Urinary bladder (tissue), 4 donors: ENCODE results near the gene OR52N4. TPM values are rescaled to one million over a fixed set of nuclear protein-coding genes. Genes with fewer than 3 reads are reported as not detected.

ENCODE experiments used
- DNase-seq: peaks from one replicate; pipeline ENCODE4 v3.0.0-alpha.2; 2015; ENCODE audit errors: extremely low spot score
- H3K27ac ChIP-seq: one replicate; pipeline ENCODE4 v1.5.1; 2013; ENCODE audit warnings: low read depth, mild to moderate bottlenecking, moderate library complexity
- H3K36me3 ChIP-seq: one replicate; pipeline ENCODE4 v1.6.1; 2013; ENCODE audit warnings: mild to moderate bottlenecking, moderate library complexity; ENCODE audit not compliant: insufficient read depth
- H3K4me1 ChIP-seq: one replicate; pipeline ENCODE4 v1.6.1; 2013; ENCODE audit warnings: mild to moderate bottlenecking, moderate library complexity; ENCODE audit not compliant: insufficient read depth
- H3K4me3 ChIP-seq: one replicate; pipeline ENCODE4 v1.5.1; 2013; ENCODE audit warnings: low read depth, low read length
- WGBS: extraction: QIAGEN DNeasy Blood & Tissue Kit; methylation state at CpG from one replicate; pipeline ENCODE4 v1.1.7; 2013; 5-methylcytosine and 5-hydroxymethylcytosine counted together
- polyA plus RNA-seq: library from polyadenylated mRNA; stranded (reverse); fragments of 200-250 nt; gene quantifications from one replicate; pipeline ENCODE4 v1.2.3, GENCODE V29; 2013
- total RNA-seq: library from RNA; depleted of rRNA; stranded (reverse); fragments of >200 nt; gene quantifications from one replicate; pipeline ENCODE4 v1.2.3, GENCODE V29; 2014
- donor health status: healthy with polysubstance abuse.
- donor health status: healthy.

Gene OR52N4
- total and polyA plus RNA-seq, 2 donors, result 0.20 TPM; not detected in 1

- no peak for DNase-seq
- H3K4me3 ChIP-seq, result no peak overlapping the region
- H3K4me1 ChIP-seq, result no peaks in the 10 kb centered on the region
- WGBS, result 81% methylated on average over 3 of the region's 3 CpGs
- no peak overlapping the region for H3K27ac ChIP-seq
- no peaks in the 10 kb centered on the region for H3K36me3 ChIP-seq
These were observed 4.2 kb upstream of the OR52N4 start for GRCh38 chr11:5749836-5750235.

- Histone ChIP-seq H3K36me3 (no peaks in the 10 kb centered on the region), H3K4me3 (no peak overlapping the region), H3K27ac (no peak overlapping the region), H3K4me1 (no peaks in the 10 kb centered on the region)
- DNase-seq, result no peak
- 43% methylated on average over 1 of the region's 1 CpG for WGBS
These were observed 13.0 kb downstream of the OR52N4 start for GRCh38 chr11:5767056-5767455.

- 48% methylated on average over 4 of the region's 4 CpGs for WGBS
These were observed 29.2 kb downstream of the OR52N4 start, which contains the start of gene OR52N5 for GRCh38 chr11:5783255-5783654. TSS of gene OR52N5 (minus strand) at chr11:5783355. CDS start at chr11:5778634, 4,721 bp downstream.

GRCh38 chr11:5791165-5791564 lies 37.1 kb downstream of the OR52N4 start, which contains the start of gene OR52N1:
TSS of gene OR52N1 (minus strand) at chr11:5791265. CDS start at chr11:5788816, 2,449 bp downstream.
- WGBS, result 76% methylated on average over 3 of the region's 3 CpGs
- H3K36me3 ChIP-seq, result no peaks in the 10 kb centered on the region
- H3K27ac ChIP-seq, result no peak within 1 kb of the TSS
- DNase-seq, result no peak
- no peak within 1 kb of the TSS for H3K4me3 ChIP-seq
- no peaks in the 10 kb centered on the region for H3K4me1 ChIP-seq

More at GRCh38 chr11:5783255-5783654, 29.2 kb downstream of the OR52N4 start, which contains the start of gene OR52N5:
- no peak within 1 kb of the TSS for H3K4me3 ChIP-seq
- no peaks in the 10 kb centered on the region for H3K36me3 ChIP-seq
- DNase-seq, result no peak
- H3K4me1 ChIP-seq, result no peaks in the 10 kb centered on the region
- H3K27ac ChIP-seq, result no peak within 1 kb of the TSS

- Histone ChIP-seq H3K36me3 (no peaks in the 10 kb centered on the region), H3K27ac (no peak overlapping the region), H3K4me1 (no peaks in the 10 kb centered on the region), H3K4me3 (no peak overlapping the region)
- 88% methylated on average over 6 of the region's 6 CpGs for WGBS
- DNase-seq, result no peak
These were observed 42.5 kb downstream of the OR52N4 start for GRCh38 chr11:5796541-5796940.

- no peaks in the 10 kb centered on the region for H3K4me1 ChIP-seq
- no peak overlapping the region for H3K4me3 ChIP-seq
- DNase-seq, result no peak
- no peaks in the 10 kb centered on the region for H3K36me3 ChIP-seq
- 92% methylated on average over 5 of the region's 5 CpGs for WGBS
- no peak overlapping the region for H3K27ac ChIP-seq
These were observed 49.9 kb downstream of the OR52N4 start for GRCh38 chr11:5803982-5804381.

Other genes with a start within 250 kb of the OR52N4 start
- 0.58 TPM for gene UBQLN3, start 244.3 kb upstream of the OR52N4 start, total RNA-seq
- gene UBQLN3, start 244.3 kb upstream of the OR52N4 start, polyA plus RNA-seq, result not detected
- 0.85 TPM for gene UBQLNL, start 237.5 kb upstream of the OR52N4 start, total RNA-seq
- 0.35 TPM for gene UBQLNL, start 237.5 kb upstream of the OR52N4 start, polyA plus RNA-seq
- gene OR52H1, start 205.7 kb upstream of the OR52N4 start, total RNA-seq, result 2.2 TPM
- gene OR52H1, start 205.7 kb upstream of the OR52N4 start, polyA plus RNA-seq, result not detected
- gene OR52B6, start 173.4 kb upstream of the OR52N4 start, total RNA-seq, result not detected
- not detected for gene OR52B6, start 173.4 kb upstream of the OR52N4 start, polyA plus RNA-seq
- 5.5 TPM for gene TRIM6, start 157.6 kb upstream of the OR52N4 start, total RNA-seq
- 4.1 TPM for gene TRIM6, start 157.6 kb upstream of the OR52N4 start, polyA plus RNA-seq
- gene TRIM34, start 129.2 kb upstream of the OR52N4 start, total RNA-seq, result 17.1 TPM
- 6.1 TPM for gene TRIM34, start 129.2 kb upstream of the OR52N4 start, polyA plus RNA-seq
- gene TRIM5, start 69.2 kb upstream of the OR52N4 start, total RNA-seq, result 39.6 TPM
- 11.1 TPM for gene TRIM5, start 69.2 kb upstream of the OR52N4 start, polyA plus RNA-seq
- gene TRIM22, start 64.5 kb upstream of the OR52N4 start, total RNA-seq, result 49.1 TPM
- gene TRIM22, start 64.5 kb upstream of the OR52N4 start, polyA plus RNA-seq, result 33.3 TPM
- 0.11 TPM for gene OR56B1, start 17.8 kb upstream of the OR52N4 start, total RNA-seq
- gene OR56B1, start 17.8 kb upstream of the OR52N4 start, polyA plus RNA-seq, result not detected
- not detected for gene OR52N5, start 29.1 kb downstream of the OR52N4 start, total RNA-seq
- gene OR52N5, start 29.1 kb downstream of the OR52N4 start, polyA plus RNA-seq, result not detected
- gene OR52N1, start 37.0 kb downstream of the OR52N4 start, total RNA-seq, result not detected
- gene OR52N1, start 37.0 kb downstream of the OR52N4 start, polyA plus RNA-seq, result not detected
- gene OR52N2, start 54.7 kb downstream of the OR52N4 start, total RNA-seq, result not detected
- not detected for gene OR52N2, start 54.7 kb downstream of the OR52N4 start, polyA plus RNA-seq
- gene OR52E6, start 87.7 kb downstream of the OR52N4 start, total RNA-seq, result not detected
- gene OR52E6, start 87.7 kb downstream of the OR52N4 start, polyA plus RNA-seq, result not detected
- gene OR52E8, start 103.4 kb downstream of the OR52N4 start, total RNA-seq, result not detected
- not detected for gene OR52E8, start 103.4 kb downstream of the OR52N4 start, polyA plus RNA-seq
- not detected for gene OR52E4, start 126.4 kb downstream of the OR52N4 start, total RNA-seq
- gene OR52E4, start 126.4 kb downstream of the OR52N4 start, polyA plus RNA-seq, result not detected
- gene OR52E5, start 139.0 kb downstream of the OR52N4 start, total RNA-seq, result not detected
- not detected for gene OR52E5, start 139.0 kb downstream of the OR52N4 start, polyA plus RNA-seq
- not detected for gene OR56A3, start 188.0 kb downstream of the OR52N4 start, total RNA-seq
- gene OR56A3, start 188.0 kb downstream of the OR52N4 start, polyA plus RNA-seq, result not detected
- not detected for gene OR56A5, start 214.3 kb downstream of the OR52N4 start, total RNA-seq
- not detected for gene OR56A5, start 214.3 kb downstream of the OR52N4 start, polyA plus RNA-seq
- gene OR52L1, start 232.7 kb downstream of the OR52N4 start, total RNA-seq, result not detected
- gene OR52L1, start 232.7 kb downstream of the OR52N4 start, polyA plus RNA-seq, result not detected